Neutrophil (primary cell): ENCODE measurements around the gene VEZF1.
A peak's percentile ranks its signal among the peaks of the same experiment; 100 is the strongest.

Experiments
- H3K27ac ChIP-seq: fragments of 200-600 bp; sonication (generic); 2 replicates; pipeline ENCODE4 v1.5.1; 2016; ENCODE audit warnings: mild to moderate bottlenecking, moderate library complexity
- H3K27me3 ChIP-seq: fragments of 200-600 bp; sonication (generic); 2 replicates; pipeline ENCODE4 v1.6.0; 2016; ENCODE audit warnings: mild to moderate bottlenecking
- H3K36me3 ChIP-seq: fragments of 200-600 bp; sonication (generic); 2 replicates; pipeline ENCODE4 v1.5.1; 2017
- H3K4me1 ChIP-seq, 2 experiments: fragments of 200-600 bp in 1 of 2; sonication (generic) in 1 of 2; 1 replicate in 1 of 2; 2 replicates in 1 of 2; pipeline versions ENCODE4 v1.5.1 to v1.6.1; 2013 to 2016; ENCODE audit warnings: low read depth in 1 of 2, low read length in 1 of 2, mild to moderate bottlenecking in 1 of 2, moderate library complexity in 1 of 2; ENCODE audit not compliant: control insufficient read depth in 1 of 2, insufficient read depth in 1 of 2
- H3K4me3 ChIP-seq, 2 experiments: fragments of 200-600 bp in 1 of 2; sonication (generic) in 1 of 2; 1 replicate in 1 of 2; 2 replicates in 1 of 2; pipeline ENCODE4 v1.5.1; 2013 to 2016; ENCODE audit warnings: low read depth in 1 of 2, low read length in 1 of 2, mild to moderate bottlenecking in 1 of 2, moderate library complexity in 1 of 2
- H3K9me3 ChIP-seq: fragments of 200-600 bp; sonication (generic); 2 replicates; pipeline ENCODE4 v1.5.1; 2016
- TF ChIP-seq, protein P1 (sequence below): fragments of 200-600 bp; sonication (generic); IDR thresholded peaks from 2 replicates; pipeline ENCODE4 v1.5.1; 2016; ENCODE audit warnings: antibody characterized with exemption

The VEZF1 gene

DNA sequence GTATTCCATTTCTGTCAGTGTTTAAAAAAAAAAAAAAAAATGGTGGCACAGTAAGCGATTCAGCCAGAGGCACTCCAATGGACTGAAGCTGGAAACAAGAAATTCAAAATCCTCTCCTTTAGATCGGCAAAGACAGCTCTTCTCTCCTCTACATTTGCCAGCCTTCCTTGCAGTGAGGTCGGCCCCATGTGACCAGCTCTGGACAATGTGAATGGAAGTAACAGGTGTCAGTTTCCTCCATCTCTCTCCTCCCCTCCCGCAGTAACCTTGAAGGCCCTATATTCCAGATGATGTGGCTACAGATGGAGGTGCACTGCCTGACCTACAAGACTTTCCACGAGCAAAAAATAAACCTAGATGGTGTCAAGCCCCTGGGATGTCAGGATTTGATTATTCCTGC lies 47.8 kb downstream of the VEZF1 start:
- peaks cover 41 to 65% of the 10 kb centered on the region in 2 experiments for H3K4me1 ChIP-seq
- no peaks in the 10 kb centered on the region for H3K36me3 ChIP-seq

DNA sequence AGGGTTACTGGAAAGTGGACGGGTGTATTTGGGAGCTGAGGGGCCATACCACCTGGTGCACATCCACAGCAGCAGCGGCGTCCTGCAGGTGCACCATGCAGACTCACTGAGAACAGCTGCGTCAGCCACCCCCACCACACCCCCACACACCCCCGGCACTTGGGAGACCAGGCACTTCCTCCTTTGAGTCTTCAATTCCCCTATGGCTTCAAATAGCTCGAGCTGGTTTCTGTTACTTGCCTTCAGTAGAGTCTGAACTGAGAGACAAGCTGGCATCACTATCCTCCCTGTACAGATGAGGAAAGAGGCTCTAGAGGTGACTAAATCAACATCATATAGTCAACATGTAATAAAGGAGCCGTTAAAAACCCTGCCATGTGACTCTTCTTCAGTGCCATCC lies 48.3 kb downstream of the VEZF1 start:
- H3K4me3 ChIP-seq: peak overlapping the region; percentile 12 to 52
- peaks cover 41 to 63% of the 10 kb centered on the region in 2 experiments for H3K4me1 ChIP-seq
- H3K27ac ChIP-seq: peak overlapping the region; percentile 77
- H3K27me3 ChIP-seq: no peaks in the 10 kb centered on the region
- H3K9me3 ChIP-seq: no peaks in the 10 kb centered on the region
- TF ChIP-seq, protein P1, sequence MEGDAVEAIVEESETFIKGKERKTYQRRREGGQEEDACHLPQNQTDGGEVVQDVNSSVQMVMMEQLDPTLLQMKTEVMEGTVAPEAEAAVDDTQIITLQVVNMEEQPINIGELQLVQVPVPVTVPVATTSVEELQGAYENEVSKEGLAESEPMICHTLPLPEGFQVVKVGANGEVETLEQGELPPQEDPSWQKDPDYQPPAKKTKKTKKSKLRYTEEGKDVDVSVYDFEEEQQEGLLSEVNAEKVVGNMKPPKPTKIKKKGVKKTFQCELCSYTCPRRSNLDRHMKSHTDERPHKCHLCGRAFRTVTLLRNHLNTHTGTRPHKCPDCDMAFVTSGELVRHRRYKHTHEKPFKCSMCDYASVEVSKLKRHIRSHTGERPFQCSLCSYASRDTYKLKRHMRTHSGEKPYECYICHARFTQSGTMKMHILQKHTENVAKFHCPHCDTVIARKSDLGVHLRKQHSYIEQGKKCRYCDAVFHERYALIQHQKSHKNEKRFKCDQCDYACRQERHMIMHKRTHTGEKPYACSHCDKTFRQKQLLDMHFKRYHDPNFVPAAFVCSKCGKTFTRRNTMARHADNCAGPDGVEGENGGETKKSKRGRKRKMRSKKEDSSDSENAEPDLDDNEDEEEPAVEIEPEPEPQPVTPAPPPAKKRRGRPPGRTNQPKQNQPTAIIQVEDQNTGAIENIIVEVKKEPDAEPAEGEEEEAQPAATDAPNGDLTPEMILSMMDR: no peak
- no peaks in the 10 kb centered on the region for H3K36me3 ChIP-seq

More for the DNA sequence above, 47.8 kb downstream of the VEZF1 start:
- peak overlapping the region in 1 of 2 experiments; percentile 52 for H3K4me3 ChIP-seq
- H3K27ac ChIP-seq: peak overlapping the region; percentile 77
- no peaks in the 10 kb centered on the region for H3K9me3 ChIP-seq
- no peaks in the 10 kb centered on the region for H3K27me3 ChIP-seq
- TF ChIP-seq, protein P1: no peak

DNA sequence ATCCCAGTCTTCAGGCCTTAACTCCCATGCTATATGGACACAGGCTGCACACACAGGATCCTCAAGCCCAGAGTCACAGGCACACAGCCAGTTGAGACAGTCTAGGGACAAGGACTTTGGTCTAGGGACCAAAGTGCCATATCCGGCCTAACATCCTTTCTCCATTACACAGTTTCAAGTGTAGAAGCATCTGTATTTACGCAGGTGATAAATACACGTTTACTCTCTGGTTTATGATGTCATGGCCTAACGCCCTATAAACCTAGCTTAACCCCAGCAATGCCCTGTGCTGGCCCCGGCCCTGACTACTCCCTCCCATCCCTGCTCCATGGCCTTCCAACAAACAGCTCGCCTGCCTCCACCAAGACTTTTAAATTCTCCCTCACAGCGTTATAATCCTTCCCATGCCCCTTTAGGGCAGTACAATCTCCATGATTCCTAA lies 50.0 kb downstream of the VEZF1 start:
- peak overlapping the region; percentile 61 for H3K27ac ChIP-seq
- TF ChIP-seq, protein P1: no peak
- no peaks in the 10 kb centered on the region for H3K27me3 ChIP-seq
- H3K9me3 ChIP-seq: no peaks in the 10 kb centered on the region
- H3K36me3 ChIP-seq: no peaks in the 10 kb centered on the region
- no peak overlapping the region for H3K4me3 ChIP-seq
- peaks cover 38 to 56% of the 10 kb centered on the region in 2 experiments for H3K4me1 ChIP-seq

DNA sequence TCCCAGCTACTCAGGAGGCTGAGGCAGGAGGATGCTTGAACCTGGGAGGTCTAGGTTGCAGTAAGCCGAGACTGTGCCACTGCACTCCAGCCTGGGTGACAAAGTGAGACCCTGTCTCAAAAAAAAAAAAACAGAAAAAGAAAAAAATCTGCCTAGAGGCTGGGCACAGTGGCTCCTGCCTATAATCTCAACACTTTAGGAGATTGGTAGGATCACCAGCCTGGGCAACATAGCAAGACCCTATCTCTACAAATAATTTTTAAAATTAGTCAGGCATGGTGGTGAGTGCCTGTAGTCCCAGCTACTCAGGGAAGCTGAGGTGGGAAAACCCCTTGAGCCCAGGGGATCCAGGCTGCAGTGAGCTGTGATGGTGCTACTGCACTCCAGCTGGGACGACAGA lies 50.6 kb downstream of the VEZF1 start:
- peaks cover 36 to 53% of the 10 kb centered on the region in 2 experiments for H3K4me1 ChIP-seq
- H3K4me3 ChIP-seq: no peak overlapping the region
- no peaks in the 10 kb centered on the region for H3K9me3 ChIP-seq
- TF ChIP-seq, protein P1: no peak
- no peaks in the 10 kb centered on the region for H3K36me3 ChIP-seq
- H3K27ac ChIP-seq: peak overlapping the region; percentile 61
- no peaks in the 10 kb centered on the region for H3K27me3 ChIP-seq

DNA sequence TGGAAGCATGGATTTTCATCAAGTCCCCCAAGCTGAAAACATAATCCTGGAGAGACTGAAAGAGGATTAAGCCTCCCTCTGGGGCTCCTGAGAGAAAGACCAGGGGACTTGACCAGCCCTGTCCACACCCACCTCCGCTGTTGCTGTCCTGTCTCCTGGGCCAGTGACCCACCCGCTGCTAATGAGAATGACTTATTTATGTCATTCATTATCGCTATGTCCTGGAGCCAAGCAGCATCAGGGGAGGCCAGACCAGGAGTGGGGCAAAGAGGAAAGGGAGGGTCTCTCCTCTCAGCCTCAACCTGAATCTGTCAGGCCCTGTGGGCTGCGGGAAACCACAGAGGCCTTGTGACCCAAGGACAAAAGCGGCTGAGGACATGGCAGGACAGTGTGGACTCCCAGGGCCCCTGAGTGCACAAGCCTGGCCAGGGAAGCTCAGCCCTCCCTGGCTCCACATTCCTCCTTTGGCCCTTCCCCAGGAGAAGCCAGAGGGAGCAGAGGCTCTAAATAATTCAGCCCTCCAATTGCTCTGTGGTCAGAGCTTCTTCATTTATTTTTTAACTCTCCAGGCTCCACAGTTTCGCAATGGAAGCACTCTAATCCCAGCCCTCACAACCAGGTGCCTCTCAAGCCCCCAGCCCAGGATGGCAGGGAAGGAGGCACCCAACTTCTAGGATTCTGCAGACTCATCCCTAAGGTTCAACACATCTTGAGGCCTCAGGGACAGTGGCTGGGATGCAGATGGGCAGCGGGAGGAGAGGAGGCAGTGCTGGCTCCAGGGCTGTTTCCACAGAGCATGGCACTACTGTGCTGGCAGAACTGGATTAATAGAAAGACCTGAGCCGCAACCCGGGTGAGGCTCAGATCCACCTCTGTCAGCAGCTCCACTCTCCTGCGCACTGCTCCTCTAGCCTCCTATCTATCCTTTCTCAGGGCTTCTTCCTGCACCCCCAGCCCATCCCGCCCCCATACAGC lies 51.9 kb downstream of the VEZF1 start:
- H3K4me1 ChIP-seq: peaks cover 36 to 44% of the 10 kb centered on the region in 2 experiments

More for the DNA sequence above, 51.9 kb downstream of the VEZF1 start:
- Histone ChIP-seq H3K27me3 (no peaks in the 10 kb centered on the region), H3K9me3 (no peaks in the 10 kb centered on the region), H3K4me3 (no peak overlapping the region), H3K27ac (peak overlapping the region; percentile 41), H3K36me3 (no peaks in the 10 kb centered on the region)
- TF ChIP-seq, protein P1: no peak
